Sigmoid colon (tissue), 7 donors: ENCODE data around the gene SLCO3A1. TPM values are rescaled to one million over a fixed set of nuclear protein-coding genes. Genes with fewer than 3 reads are reported as not detected.

Experiments used
- DNase-seq: peaks from one replicate; pipeline ENCODE4 v3.0.0-alpha.2; 2019
- H3K27ac ChIP-seq, 4 donors: fragments of 200-600 bp; sonication (generic); one replicate each; pipeline ENCODE4 v1.5.1; 2016 to 2019; ENCODE audit warnings: mild to moderate bottlenecking in 1 of 4
- H3K27me3 ChIP-seq, 3 donors: fragments of 200-600 bp; sonication (generic); one replicate each; pipeline ENCODE4 v1.5.1; 2019; ENCODE audit warnings: mild to moderate bottlenecking in 1 of 3
- H3K36me3 ChIP-seq, 4 donors: fragments of 200-600 bp; sonication (generic); one replicate each; pipeline ENCODE4 v1.5.1; 2016 to 2019
- H3K4me1 ChIP-seq, 4 donors: fragments of 200-600 bp; sonication (generic); one replicate each; pipeline ENCODE4 v1.5.1; 2017 to 2019
- H3K4me3 ChIP-seq, 4 donors: fragments of 200-600 bp; sonication (generic); one replicate each; pipeline ENCODE4 v1.5.1; 2017 to 2019; ENCODE audit warnings: mild to moderate bottlenecking in 2 of 4, moderate library complexity in 1 of 4
- H3K9me3 ChIP-seq, 4 donors: fragments of 200-600 bp in 3 of 4; sonication (generic) in 3 of 4; one replicate each; pipeline versions ENCODE4 v1.5.1 to v1.6.1; 2013 to 2019
- EP300 ChIP-seq, 4 donors: sonication (generic); formaldehyde crosslinking; IDR thresholded peaks; one replicate each; pipeline ENCODE4 v1.6.1; 2017; ENCODE audit warnings: antibody characterized with exemption in 4 of 4
- POLR2A ChIP-seq, 2 donors: fragments of 450-650 bp; IDR thresholded peaks; one replicate each; pipeline ENCODE4 v1.6.1; 2016; ENCODE audit warnings: antibody characterized with exemption in 2 of 2, mild to moderate bottlenecking in 2 of 2, moderate library complexity in 2 of 2
- POLR2AphosphoS5 ChIP-seq, 4 donors: sonication (generic); formaldehyde crosslinking; IDR thresholded peaks; one replicate each; pipeline ENCODE4 v1.6.1; 2017; ENCODE audit warnings: antibody characterized with exemption in 4 of 4
- WGBS, 2 donors: extraction: QIAGEN DNeasy Blood & Tissue Kit; methylation state at CpG; one replicate each; pipeline ENCODE4 v1.1.7; 2013; 5-methylcytosine and 5-hydroxymethylcytosine counted together
- intact Hi-C: fragments of 100-400 bp; cut with DNase I; formaldehyde crosslinking; loops from one replicate; pipeline ENCODE4 v1.15.1; 2023
- polyA plus RNA-seq, 3 donors: library from polyadenylated mRNA; stranded (reverse); fragments of 200-250 nt; gene quantifications; one replicate each; pipeline ENCODE4 v1.2.3, GENCODE V29; 2013
- total RNA-seq, 4 donors: library from RNA; depleted of rRNA; stranded (reverse); fragments of >200 nt; gene quantifications; one replicate each; pipeline ENCODE4 v1.1.0, GENCODE V29; 2016
- TF ChIP-seq, protein P1 (sequence below), 4 experiments: fragments of 450-650 bp in 3 of 4; fragments of 200-600 bp in 1 of 4; IDR thresholded peaks; one replicate each; pipeline ENCODE4 v1.5.1; 2016 to 2019; ENCODE audit warnings: antibody characterized with exemption in 4 of 4, mild to moderate bottlenecking in 3 of 4, moderate library complexity in 2 of 4
- donor health status: healthy with polysubstance abuse.
- donor health status: Bipolar disorder and iron deficiency.
- donor health status: healthy.

The SLCO3A1 gene
- total and polyA plus RNA-seq, 7 donors: 1.4 to 10.5 (median 4.6) TPM

DNA sequence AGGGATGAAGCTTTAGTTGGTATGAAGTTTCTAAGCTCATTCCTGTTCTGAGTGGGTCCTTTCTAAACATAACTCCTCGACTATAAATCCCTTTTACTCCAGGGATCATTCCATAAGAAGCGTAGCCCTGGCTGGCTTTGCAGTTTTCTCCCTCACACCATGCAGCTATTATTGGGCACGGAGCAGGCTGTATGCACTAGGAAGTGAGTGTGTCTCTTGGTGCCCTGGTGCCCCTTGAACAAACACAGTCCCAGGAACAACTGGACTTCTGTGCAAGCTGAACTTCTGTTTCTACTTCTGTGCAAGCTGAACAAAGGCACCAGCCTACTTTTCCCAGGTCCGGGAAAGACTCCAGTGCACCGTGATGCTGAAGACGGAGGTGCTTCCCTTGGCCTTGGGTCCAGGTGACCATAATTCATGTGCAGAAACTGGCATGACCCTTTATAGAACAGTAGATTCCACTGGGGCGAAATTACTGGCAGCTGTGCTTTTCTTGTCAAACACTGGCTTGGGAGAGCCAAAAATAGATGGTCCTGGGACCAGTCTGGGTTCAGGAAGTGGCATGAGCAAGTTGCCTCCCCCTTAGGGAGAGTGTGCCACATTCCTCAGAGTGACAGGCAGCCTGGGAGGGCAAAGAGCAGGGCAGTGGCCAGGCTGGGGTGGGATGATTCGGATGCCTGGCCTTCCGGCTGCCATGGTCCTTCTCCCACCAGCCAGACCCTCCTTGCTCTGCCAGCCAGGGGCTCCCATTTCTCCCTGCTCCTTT, 127.2 kb downstream of the SLCO3A1 start:
- H3K4me1 ChIP-seq: no peaks in the 10 kb centered on the region
- TF ChIP-seq POLR2AphosphoS5 (IDR thresholded peaks at IDR 0.05): no peak
- TF ChIP-seq POLR2A (IDR thresholded peaks at IDR 0.05): no peak
- H3K4me3 ChIP-seq: no peak overlapping the region
- WGBS, 2 donors: 88 to 91% methylated on average over 9 of the region's 9 CpGs
- DNase-seq: no peak
- no peaks in the 10 kb centered on the region for H3K27me3 ChIP-seq
- intact Hi-C loops: no loop called here
- no peak overlapping the region for H3K27ac ChIP-seq
- no peaks in the 10 kb centered on the region for H3K9me3 ChIP-seq
- no peaks in the 10 kb centered on the region for H3K36me3 ChIP-seq

DNA sequence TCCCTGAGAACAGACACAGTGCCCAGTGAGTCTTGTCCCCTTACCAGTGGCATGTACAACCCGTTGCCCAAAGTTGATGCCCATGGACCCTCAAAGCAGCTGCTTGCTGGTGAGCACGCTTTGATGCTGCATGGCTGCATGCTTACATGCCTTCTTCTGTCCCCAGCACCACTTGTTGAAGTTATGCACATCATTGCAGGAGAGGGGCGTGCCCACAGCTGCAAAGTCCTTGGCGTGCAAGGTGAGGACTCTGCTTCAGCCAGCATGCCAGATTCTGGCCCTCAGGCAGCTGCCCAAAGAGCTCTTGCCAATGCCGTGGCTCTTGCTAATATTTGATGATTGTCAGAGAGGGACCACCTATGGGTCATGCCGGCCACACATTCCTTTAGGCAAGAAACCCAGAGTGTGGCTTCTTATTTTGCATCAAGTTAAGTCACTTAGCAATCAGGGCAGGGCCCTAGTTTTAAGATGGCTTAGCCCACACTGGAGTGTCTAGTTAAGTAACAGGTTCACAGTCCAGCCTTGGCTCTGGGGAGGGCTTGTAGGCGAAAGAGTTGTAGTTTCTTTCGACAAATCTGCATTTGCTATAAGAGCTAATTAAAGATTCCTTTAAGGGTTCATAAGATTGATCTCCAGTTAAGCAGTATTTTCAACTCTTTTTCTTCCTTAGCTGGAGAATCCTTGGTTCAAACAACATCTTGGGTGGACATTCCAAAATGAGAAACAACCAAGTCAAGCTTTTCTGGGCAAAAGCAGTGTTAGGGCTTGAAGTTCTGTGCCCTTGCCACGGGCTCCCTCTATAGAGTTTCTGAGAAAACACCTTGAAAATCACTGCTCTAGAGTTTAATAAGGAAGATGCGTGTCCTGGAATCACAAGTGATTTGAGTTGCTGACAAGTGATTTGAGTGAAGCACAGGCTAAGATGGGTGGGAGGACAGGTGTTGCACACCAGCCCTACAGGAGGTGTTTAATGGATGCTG, 128.6 kb downstream of the SLCO3A1 start:
- Histone ChIP-seq H3K4me3 (no peak overlapping the region), H3K27ac (no peak overlapping the region), H3K36me3 (no peaks in the 10 kb centered on the region), H3K27me3 (no peaks in the 10 kb centered on the region), H3K4me1 (no peaks in the 10 kb centered on the region), H3K9me3 (no peaks in the 10 kb centered on the region)
- no peak for DNase-seq
- WGBS, 2 donors: 89 to 92% methylated on average over 10 of the region's 10 CpGs
- intact Hi-C loops: no loop called here
- TF ChIP-seq, protein P1, sequence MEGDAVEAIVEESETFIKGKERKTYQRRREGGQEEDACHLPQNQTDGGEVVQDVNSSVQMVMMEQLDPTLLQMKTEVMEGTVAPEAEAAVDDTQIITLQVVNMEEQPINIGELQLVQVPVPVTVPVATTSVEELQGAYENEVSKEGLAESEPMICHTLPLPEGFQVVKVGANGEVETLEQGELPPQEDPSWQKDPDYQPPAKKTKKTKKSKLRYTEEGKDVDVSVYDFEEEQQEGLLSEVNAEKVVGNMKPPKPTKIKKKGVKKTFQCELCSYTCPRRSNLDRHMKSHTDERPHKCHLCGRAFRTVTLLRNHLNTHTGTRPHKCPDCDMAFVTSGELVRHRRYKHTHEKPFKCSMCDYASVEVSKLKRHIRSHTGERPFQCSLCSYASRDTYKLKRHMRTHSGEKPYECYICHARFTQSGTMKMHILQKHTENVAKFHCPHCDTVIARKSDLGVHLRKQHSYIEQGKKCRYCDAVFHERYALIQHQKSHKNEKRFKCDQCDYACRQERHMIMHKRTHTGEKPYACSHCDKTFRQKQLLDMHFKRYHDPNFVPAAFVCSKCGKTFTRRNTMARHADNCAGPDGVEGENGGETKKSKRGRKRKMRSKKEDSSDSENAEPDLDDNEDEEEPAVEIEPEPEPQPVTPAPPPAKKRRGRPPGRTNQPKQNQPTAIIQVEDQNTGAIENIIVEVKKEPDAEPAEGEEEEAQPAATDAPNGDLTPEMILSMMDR (IDR thresholded peaks at IDR 0.05): no peak

DNA sequence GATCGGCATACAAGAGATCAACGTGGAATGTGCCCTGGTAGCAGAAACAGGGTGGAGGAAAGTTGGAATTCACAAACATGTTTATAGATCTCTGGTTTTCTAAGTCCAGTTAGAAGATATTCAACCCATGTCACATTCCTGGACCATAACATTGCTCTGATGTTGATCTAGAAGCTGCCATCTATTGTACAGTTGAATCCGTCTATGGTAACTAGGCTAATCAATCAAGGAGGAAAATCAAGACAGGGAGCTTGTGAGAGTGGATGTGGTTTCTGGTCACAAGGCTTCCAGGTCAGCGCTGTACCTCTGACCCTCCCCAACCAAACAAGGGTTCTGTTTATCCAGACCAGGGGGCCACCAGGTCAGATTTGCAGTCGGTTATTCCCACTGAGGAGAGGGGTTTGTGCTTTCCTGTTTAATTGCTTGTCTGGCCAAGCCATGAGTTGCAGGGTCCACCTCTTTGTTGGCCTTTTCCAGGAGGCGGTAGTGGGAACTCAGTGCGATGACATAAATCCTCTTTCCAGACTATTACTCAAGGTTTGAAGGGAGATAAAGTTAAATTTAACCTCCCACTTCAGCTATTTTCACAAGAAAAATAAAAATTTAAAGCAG, 130.3 kb downstream of the SLCO3A1 start:
- intact Hi-C loops: no loop called here
- DNase-seq: no peak
- no peaks in the 10 kb centered on the region for H3K4me1 ChIP-seq
- no peaks in the 10 kb centered on the region for H3K27me3 ChIP-seq
- WGBS, 2 donors: 79 to 81% methylated on average over 7 of the region's 7 CpGs
- H3K4me3 ChIP-seq: no peak overlapping the region
- no peaks in the 10 kb centered on the region for H3K36me3 ChIP-seq
- no peak overlapping the region for H3K27ac ChIP-seq
- no peaks in the 10 kb centered on the region for H3K9me3 ChIP-seq
- TF ChIP-seq POLR2AphosphoS5 (IDR thresholded peaks at IDR 0.05): no peak
- no peak for TF ChIP-seq POLR2A (IDR thresholded peaks at IDR 0.05)
- TF ChIP-seq EP300 (IDR thresholded peaks at IDR 0.05): no peak
- TF ChIP-seq, protein P1 (IDR thresholded peaks at IDR 0.05): no peak

DNA sequence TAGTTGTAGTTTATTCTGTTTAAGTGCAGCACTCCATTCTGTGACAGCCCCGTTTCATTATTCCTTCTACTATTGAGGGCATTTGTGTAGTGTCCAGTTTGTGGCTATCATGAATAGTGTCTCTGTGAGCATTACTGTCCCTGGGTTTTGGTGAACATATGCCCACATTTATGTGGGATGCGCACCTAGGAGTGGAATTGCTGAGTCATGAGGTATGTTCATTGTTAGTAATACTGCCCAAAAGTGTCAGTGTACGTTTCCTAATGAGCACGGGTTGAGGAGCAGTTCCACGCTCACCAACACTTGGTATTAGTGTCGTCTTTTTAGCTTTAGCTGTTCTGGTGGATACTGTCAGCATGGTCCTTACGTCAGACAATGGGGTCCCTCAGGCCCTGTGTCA, 131.8 kb downstream of the SLCO3A1 start:
- H3K4me1 ChIP-seq: no peaks in the 10 kb centered on the region
- H3K36me3 ChIP-seq: no peaks in the 10 kb centered on the region
- WGBS, 2 donors: 94 to 95% methylated on average over 7 of the region's 7 CpGs
- H3K27ac ChIP-seq: no peak overlapping the region
- TF ChIP-seq, protein P1 (IDR thresholded peaks at IDR 0.05): no peak
- TF ChIP-seq POLR2AphosphoS5 (IDR thresholded peaks at IDR 0.05): no peak
- no peak for TF ChIP-seq EP300 (IDR thresholded peaks at IDR 0.05)
- no peak for TF ChIP-seq POLR2A (IDR thresholded peaks at IDR 0.05)
- no peaks in the 10 kb centered on the region for H3K27me3 ChIP-seq
- no peak overlapping the region for H3K4me3 ChIP-seq
- intact Hi-C loops: no loop called here
- no peak for DNase-seq
- no peaks in the 10 kb centered on the region for H3K9me3 ChIP-seq

DNA sequence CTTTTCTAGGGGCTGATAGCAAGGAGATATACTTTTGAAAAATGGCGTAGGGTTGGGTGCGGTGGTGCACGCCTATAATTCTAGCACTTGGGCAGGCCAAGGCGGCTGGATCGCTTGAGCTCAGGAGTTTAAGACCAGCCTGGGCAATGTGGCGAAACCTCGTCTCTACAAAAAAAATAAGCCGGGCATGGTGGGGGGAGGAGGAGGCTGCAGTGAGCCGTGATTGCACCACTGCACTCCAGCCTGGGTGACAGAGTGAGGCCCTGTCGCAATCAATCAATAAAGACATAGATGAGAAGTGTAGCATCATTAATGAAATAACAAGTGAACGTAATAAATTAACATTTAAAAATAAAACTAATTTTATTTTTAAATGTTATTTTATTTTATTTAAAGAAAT, 134.6 kb downstream of the SLCO3A1 start:
- 95 to 96% methylated on average over 11 of the region's 11 CpGs for WGBS, 2 donors
- Histone ChIP-seq H3K27me3 (no peaks in the 10 kb centered on the region), H3K36me3 (no peaks in the 10 kb centered on the region), H3K4me1 (no peaks in the 10 kb centered on the region), H3K27ac (no peak overlapping the region), H3K4me3 (no peak overlapping the region), H3K9me3 (no peaks in the 10 kb centered on the region)
- TF ChIP-seq POLR2AphosphoS5 (IDR thresholded peaks at IDR 0.05): no peak
- TF ChIP-seq, protein P1 (IDR thresholded peaks at IDR 0.05): no peak
- intact Hi-C loops: no loop called here
- no peak for DNase-seq
